NB4 (cell line): Measurements from ENCODE around the gene MTMR8.

Experiments used
- DNase-seq: peaks from one replicate; pipeline ENCODE4 v3.0.0; 2010; ENCODE audit warnings: low read depth
- H3K4me3 ChIP-seq: one replicate; pipeline ENCODE4 v1.5.1; 2011; ENCODE audit warnings: mild to moderate bottlenecking, low read depth, low read length, moderate library complexity
- CTCF ChIP-seq: IDR thresholded peaks from one replicate; pipeline ENCODE4 v1.5.1; 2012; ENCODE audit warnings: low read depth, low read length
- MAX ChIP-seq: IDR thresholded peaks from 2 replicates; pipeline ENCODE4 v1.6.1; 2011; ENCODE audit warnings: low read depth, low read length
- MYC ChIP-seq: IDR thresholded peaks from 2 replicates; pipeline ENCODE4 v1.6.1; 2011; ENCODE audit warnings: low read depth, low read length
- POLR2A ChIP-seq: IDR thresholded peaks from 2 replicates; pipeline ENCODE4 v1.6.1; 2011; ENCODE audit warnings: mild to moderate bottlenecking; ENCODE audit not compliant: insufficient read length; ENCODE audit errors: extremely low read depth

MTMR8 gene

GRCh38 chrX:64350047-64350446 lies 45.2 kb downstream of the MTMR8 start:
- H3K4me3 ChIP-seq = no peak overlapping the region
- DNase-seq = no peak
- TF ChIP-seq POLR2A = no peak
- TF ChIP-seq CTCF = no peak
- TF ChIP-seq MAX = no peak
- TF ChIP-seq MYC = no peak

- H3K4me3 ChIP-seq = no peak overlapping the region
- DNase-seq = no peak
- TF ChIP-seq MYC = no peak
- no peak for TF ChIP-seq MAX
- no peak for TF ChIP-seq CTCF
- no peak for TF ChIP-seq POLR2A
Observed at GRCh38 chrX:64342811-64343210, 52.4 kb downstream of the MTMR8 start.

GRCh38 chrX:64338296-64338695 lies 57.0 kb downstream of the MTMR8 start:
- no peak for TF ChIP-seq POLR2A
- TF ChIP-seq CTCF = no peak
- TF ChIP-seq MAX = no peak
- TF ChIP-seq MYC = no peak
- H3K4me3 ChIP-seq = no peak overlapping the region
- DNase-seq = no peak

GRCh38 chrX:64334467-64334866 lies 60.8 kb downstream of the MTMR8 start:
- no peak overlapping the region for H3K4me3 ChIP-seq
- DNase-seq = no peak
- TF ChIP-seq MAX (no peak), CTCF (no peak), MYC (no peak), POLR2A (no peak)

- no peak for DNase-seq
- no peak overlapping the region for H3K4me3 ChIP-seq
- TF ChIP-seq POLR2A (no peak), CTCF (no peak), MYC (no peak), MAX (no peak)
Observed at GRCh38 chrX:64330284-64330683, 65.0 kb downstream of the MTMR8 start.

- H3K4me3 ChIP-seq = no peak overlapping the region
- TF ChIP-seq CTCF = no peak
- no peak for DNase-seq
Observed at GRCh38 chrX:64321507-64321906, 73.7 kb downstream of the MTMR8 start.
